Endodermal cell (in vitro differentiated cells): ENCODE measurements around the gene YLPM1. TPM values are rescaled to one million over a fixed set of nuclear protein-coding genes. Genes with fewer than 3 reads are reported as not detected.

ENCODE experiments used
- DNase-seq: peaks from one replicate; pipeline ENCODE4 v3.0.0-alpha.2; 2017
- H3K27ac ChIP-seq: 2 replicates; pipeline ENCODE4 v1.5.1; 2013; ENCODE audit warnings: mild to moderate bottlenecking, low read depth, low read length, moderate library complexity
- H3K27me3 ChIP-seq: 2 replicates; pipeline ENCODE4 v1.6.1; 2013; ENCODE audit warnings: mild to moderate bottlenecking, low read length, moderate library complexity; ENCODE audit not compliant: insufficient read depth, control insufficient read depth, poor library complexity, severe bottlenecking
- H3K36me3 ChIP-seq: 2 replicates; pipeline ENCODE4 v1.7.0; 2013; ENCODE audit warnings: mild to moderate bottlenecking, low read length, moderate library complexity; ENCODE audit not compliant: control insufficient read depth, insufficient read depth
- H3K4me1 ChIP-seq: one replicate; pipeline ENCODE4 v1.7.0; 2013; ENCODE audit warnings: low read length; ENCODE audit not compliant: control insufficient read depth, insufficient read depth
- H3K4me3 ChIP-seq: 2 replicates; pipeline ENCODE4 v1.5.1; 2013; ENCODE audit warnings: mild to moderate bottlenecking, low read length, moderate library complexity
- H3K9ac ChIP-seq: 2 replicates; pipeline ENCODE4 v1.6.1; 2013; ENCODE audit warnings: mild to moderate bottlenecking, low read length, moderate library complexity; ENCODE audit not compliant: poor library complexity, severe bottlenecking; ENCODE audit errors: extremely low read depth
- H3K9me3 ChIP-seq: 2 replicates; pipeline ENCODE4 v1.6.1; 2013; ENCODE audit warnings: mild to moderate bottlenecking, low read length, moderate library complexity; ENCODE audit not compliant: control insufficient read depth
- H3K27ac Mint-ChIP-seq: 2 replicates; pipeline ENCODE4 v1.8.0; 2020; ENCODE audit warnings: mixed read lengths
- H3K27me3 Mint-ChIP-seq: 2 replicates; pipeline ENCODE4 v1.8.0; 2021; ENCODE audit warnings: mild to moderate bottlenecking, mixed read lengths; ENCODE audit not compliant: insufficient read depth
- H3K36me3 Mint-ChIP-seq: 2 replicates; pipeline ENCODE4 v1.8.0; 2020; ENCODE audit warnings: low read depth, mixed read lengths
- H3K4me1 Mint-ChIP-seq: 2 replicates; pipeline ENCODE4 v1.8.0; 2020; ENCODE audit warnings: mixed read lengths
- H3K4me3 Mint-ChIP-seq: 2 replicates; pipeline ENCODE4 v1.8.0; 2020; ENCODE audit warnings: mild to moderate bottlenecking, moderate library complexity, mixed read lengths
- H3K9me3 Mint-ChIP-seq: 2 replicates; pipeline ENCODE4 v1.8.0; 2020; ENCODE audit warnings: mild to moderate bottlenecking, mixed read lengths
- WGBS, 2 experiments: methylation state at CpG; one replicate each; pipeline versions ENCODE4 v1.1.5 to v1.1.7; 2013; ENCODE audit warnings: missing lambda C conversion rate in 2 of 2, mixed read lengths in 1 of 2; ENCODE audit not compliant: insufficient coverage in 1 of 2, insufficient read length in 1 of 2; 5-methylcytosine and 5-hydroxymethylcytosine counted together
- total RNA-seq, 2 donors: library from RNA; stranded (reverse); fragmentation: NEBNext Ultra II Directional in 1 of 2; extraction: Animal tissue kit (Norgen Biotek cat#: 25700) in 1 of 2; gene quantifications; 2 replicates in 1 of 2; 3 replicates in 1 of 2; pipeline ENCODE4 v1.2.1, GENCODE V29; 2021
- TF ChIP-seq, protein P1 (sequence below): fragments of 200-600 bp; sonication (generic); conservative IDR thresholded peaks from 2 replicates; pipeline ENCODE4 v1.5.0; 2021; ENCODE audit warnings: antibody characterized with exemption, mild to moderate bottlenecking

The YLPM1 gene
- total RNA-seq, 2 donors from 2014 or later: 75.2 to 76.2 TPM

DNA sequence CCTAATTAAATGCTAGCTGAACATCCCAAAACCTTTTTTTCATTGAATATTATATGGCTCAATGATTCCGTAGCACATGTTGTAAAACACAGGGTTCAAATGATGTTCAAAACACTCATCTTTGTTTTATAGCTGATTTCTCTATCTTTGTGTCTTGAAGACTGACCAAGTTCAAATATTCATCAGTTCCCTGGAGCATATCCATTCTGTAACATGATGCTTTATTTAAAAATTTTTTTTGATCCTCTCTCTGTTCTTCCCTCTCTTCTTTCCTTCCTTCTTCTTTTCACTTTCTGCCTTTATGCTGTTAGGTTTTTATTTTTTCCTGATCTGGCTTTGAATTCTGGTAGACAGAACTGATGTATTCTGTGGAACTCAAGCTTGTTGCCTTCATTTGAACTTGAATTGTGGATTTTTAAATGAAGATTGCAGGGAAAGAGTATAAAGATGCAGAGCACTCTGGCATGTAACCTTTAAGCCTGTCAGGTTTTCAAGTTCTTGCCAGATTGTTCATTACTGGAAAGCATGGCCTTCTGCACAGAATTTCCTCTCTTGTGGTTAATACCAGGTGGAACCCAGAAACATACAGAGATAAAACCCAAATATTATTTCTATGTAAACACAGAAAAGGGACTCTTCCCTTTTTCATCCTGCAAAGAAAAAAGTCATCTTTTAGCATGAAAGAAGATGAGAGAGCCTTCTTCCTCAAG is 73.3 kb downstream of the YLPM1 start:
- Mint-ChIP-seq H3K36me3 (peaks cover 23% of the 10 kb centered on the region), H3K27ac (no peak overlapping the region), H3K9me3 (no peaks in the 10 kb centered on the region), H3K4me1 (no peaks in the 10 kb centered on the region), H3K27me3 (no peaks in the 10 kb centered on the region), H3K4me3 (no peak overlapping the region)
- Histone ChIP-seq H3K27ac (no peak overlapping the region), H3K27me3 (no peaks in the 10 kb centered on the region), H3K9ac (no peak overlapping the region), H3K9me3 (no peaks in the 10 kb centered on the region), H3K4me1 (no peaks in the 10 kb centered on the region), H3K4me3 (no peak overlapping the region), H3K36me3 (peaks cover 67% of the 10 kb centered on the region)
- DNase-seq: no peak
- TF ChIP-seq, protein P1, sequence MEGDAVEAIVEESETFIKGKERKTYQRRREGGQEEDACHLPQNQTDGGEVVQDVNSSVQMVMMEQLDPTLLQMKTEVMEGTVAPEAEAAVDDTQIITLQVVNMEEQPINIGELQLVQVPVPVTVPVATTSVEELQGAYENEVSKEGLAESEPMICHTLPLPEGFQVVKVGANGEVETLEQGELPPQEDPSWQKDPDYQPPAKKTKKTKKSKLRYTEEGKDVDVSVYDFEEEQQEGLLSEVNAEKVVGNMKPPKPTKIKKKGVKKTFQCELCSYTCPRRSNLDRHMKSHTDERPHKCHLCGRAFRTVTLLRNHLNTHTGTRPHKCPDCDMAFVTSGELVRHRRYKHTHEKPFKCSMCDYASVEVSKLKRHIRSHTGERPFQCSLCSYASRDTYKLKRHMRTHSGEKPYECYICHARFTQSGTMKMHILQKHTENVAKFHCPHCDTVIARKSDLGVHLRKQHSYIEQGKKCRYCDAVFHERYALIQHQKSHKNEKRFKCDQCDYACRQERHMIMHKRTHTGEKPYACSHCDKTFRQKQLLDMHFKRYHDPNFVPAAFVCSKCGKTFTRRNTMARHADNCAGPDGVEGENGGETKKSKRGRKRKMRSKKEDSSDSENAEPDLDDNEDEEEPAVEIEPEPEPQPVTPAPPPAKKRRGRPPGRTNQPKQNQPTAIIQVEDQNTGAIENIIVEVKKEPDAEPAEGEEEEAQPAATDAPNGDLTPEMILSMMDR: no peak
- 92 to 100% methylated on average over 1 of the region's 1 CpG for WGBS, 2 experiments

DNA sequence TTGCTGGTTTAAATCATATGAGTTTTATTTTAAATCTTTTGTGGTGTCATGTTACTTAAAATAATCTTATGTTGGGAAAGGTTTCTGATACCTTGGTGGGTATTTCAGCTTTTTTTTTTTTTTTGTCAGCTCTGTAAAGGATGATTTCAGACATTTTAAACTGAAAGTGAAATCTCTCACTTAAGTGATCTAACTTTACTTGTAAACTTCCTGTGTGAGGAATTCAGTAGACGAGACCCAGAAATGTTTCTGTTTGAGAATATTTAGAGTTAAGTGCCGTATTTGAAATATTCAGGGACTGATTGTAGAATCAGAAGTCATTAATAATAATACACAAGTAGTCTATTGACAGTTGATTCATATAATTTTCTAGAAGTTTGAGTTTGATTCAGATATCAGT is 75.0 kb downstream of the YLPM1 start:
- Histone ChIP-seq H3K27ac (no peak overlapping the region), H3K36me3 (peaks cover 63% of the 10 kb centered on the region), H3K9ac (no peak overlapping the region), H3K4me3 (no peak overlapping the region), H3K27me3 (no peaks in the 10 kb centered on the region), H3K9me3 (no peaks in the 10 kb centered on the region), H3K4me1 (no peaks in the 10 kb centered on the region)
- DNase-seq: no peak
- H3K4me1 Mint-ChIP-seq: no peaks in the 10 kb centered on the region
- 90 to 100% methylated on average over 1 to 2 of the region's 2 CpGs for WGBS, 2 experiments
- H3K9me3 Mint-ChIP-seq: no peaks in the 10 kb centered on the region
- no peak overlapping the region for H3K27ac Mint-ChIP-seq
- TF ChIP-seq, protein P1: no peak
- peaks cover 23% of the 10 kb centered on the region for H3K36me3 Mint-ChIP-seq
- no peak overlapping the region for H3K4me3 Mint-ChIP-seq
- H3K27me3 Mint-ChIP-seq: no peaks in the 10 kb centered on the region

DNA sequence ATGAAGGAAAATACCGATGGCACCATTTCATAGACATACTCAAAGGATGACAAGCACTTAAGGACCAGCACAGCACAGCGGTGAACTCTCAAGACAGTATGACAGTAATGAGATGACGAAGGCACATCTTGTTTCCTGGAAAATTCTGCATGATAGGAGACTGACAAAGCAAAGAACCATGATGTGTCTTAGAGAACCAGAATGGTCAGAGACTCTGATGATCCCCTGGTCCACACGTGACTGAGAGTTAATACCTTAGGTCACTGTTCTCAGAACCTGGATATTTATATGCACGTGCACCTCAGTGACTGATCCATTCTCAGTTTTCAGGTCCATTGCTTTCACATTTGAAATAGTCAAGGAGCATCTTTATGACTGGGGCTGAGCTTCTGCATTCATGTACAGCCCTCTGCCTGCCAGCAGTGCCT is 77.5 kb downstream of the YLPM1 start:
- Mint-ChIP-seq H3K36me3 (peaks cover 20% of the 10 kb centered on the region), H3K4me3 (no peak overlapping the region), H3K9me3 (no peaks in the 10 kb centered on the region), H3K27ac (no peak overlapping the region), H3K4me1 (no peaks in the 10 kb centered on the region), H3K27me3 (no peaks in the 10 kb centered on the region)
- no peaks in the 10 kb centered on the region for H3K27me3 ChIP-seq
- H3K9me3 ChIP-seq: no peaks in the 10 kb centered on the region
- H3K9ac ChIP-seq: no peak overlapping the region
- no peaks in the 10 kb centered on the region for H3K4me1 ChIP-seq
- DNase-seq: no peak
- H3K36me3 ChIP-seq: peaks cover 45% of the 10 kb centered on the region
- TF ChIP-seq, protein P1: no peak
- no peak overlapping the region for H3K4me3 ChIP-seq
- WGBS, 2 experiments: 88 to 93% methylated on average over 5 of the region's 5 CpGs
- H3K27ac ChIP-seq: no peak overlapping the region
